Measurements from ENCODE around the gene BIRC2.

The BIRC2 gene

DNA sequence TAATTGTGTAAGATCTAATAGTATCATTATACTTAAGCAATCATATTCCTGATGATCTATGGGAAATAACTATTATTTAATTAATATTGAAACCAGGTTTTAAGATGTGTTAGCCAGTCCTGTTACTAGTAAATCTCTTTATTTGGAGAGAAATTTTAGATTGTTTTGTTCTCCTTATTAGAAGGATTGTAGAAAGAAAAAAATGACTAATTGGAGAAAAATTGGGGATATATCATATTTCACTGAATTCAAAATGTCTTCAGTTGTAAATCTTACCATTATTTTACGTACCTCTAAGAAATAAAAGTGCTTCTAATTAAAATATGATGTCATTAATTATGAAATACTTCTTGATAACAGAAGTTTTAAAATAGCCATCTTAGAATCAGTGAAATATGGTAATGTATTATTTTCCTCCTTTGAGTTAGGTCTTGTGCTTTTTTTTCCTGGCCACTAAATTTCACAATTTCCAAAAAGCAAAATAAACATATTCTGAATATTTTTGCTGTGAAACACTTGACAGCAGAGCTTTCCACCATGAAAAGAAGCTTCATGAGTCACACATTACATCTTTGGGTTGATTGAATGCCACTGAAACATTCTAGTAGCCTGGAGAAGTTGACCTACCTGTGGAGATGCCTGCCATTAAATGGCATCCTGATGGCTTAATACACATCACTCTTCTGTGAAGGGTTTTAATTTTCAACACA is 23.3 kb upstream of the BIRC2 start:
- H3K27me3 ChIP-seq (ENCODE audit: insufficient read depth, poor library complexity, severe bottlenecking): no peaks in the 10 kb centered on the region
- DNase-seq (ENCODE audit: low read depth in 1 of 2, low spot score in 1 of 2): no peak
- H3K4me3 ChIP-seq (replicated peaks; ENCODE audit: insufficient read depth, low read length): no peak overlapping the region
- no peak for TF ChIP-seq GABPA (IDR thresholded peaks at IDR 0.05; ENCODE audit: low read depth)
- TF ChIP-seq, protein P1, sequence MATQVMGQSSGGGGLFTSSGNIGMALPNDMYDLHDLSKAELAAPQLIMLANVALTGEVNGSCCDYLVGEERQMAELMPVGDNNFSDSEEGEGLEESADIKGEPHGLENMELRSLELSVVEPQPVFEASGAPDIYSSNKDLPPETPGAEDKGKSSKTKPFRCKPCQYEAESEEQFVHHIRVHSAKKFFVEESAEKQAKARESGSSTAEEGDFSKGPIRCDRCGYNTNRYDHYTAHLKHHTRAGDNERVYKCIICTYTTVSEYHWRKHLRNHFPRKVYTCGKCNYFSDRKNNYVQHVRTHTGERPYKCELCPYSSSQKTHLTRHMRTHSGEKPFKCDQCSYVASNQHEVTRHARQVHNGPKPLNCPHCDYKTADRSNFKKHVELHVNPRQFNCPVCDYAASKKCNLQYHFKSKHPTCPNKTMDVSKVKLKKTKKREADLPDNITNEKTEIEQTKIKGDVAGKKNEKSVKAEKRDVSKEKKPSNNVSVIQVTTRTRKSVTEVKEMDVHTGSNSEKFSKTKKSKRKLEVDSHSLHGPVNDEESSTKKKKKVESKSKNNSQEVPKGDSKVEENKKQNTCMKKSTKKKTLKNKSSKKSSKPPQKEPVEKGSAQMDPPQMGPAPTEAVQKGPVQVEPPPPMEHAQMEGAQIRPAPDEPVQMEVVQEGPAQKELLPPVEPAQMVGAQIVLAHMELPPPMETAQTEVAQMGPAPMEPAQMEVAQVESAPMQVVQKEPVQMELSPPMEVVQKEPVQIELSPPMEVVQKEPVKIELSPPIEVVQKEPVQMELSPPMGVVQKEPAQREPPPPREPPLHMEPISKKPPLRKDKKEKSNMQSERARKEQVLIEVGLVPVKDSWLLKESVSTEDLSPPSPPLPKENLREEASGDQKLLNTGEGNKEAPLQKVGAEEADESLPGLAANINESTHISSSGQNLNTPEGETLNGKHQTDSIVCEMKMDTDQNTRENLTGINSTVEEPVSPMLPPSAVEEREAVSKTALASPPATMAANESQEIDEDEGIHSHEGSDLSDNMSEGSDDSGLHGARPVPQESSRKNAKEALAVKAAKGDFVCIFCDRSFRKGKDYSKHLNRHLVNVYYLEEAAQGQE (IDR thresholded peaks at IDR 0.05; ENCODE audit: insufficient replicate concordance, low read depth): no peak
- H3K27ac ChIP-seq (replicated peaks): no peak overlapping the region

DNA sequence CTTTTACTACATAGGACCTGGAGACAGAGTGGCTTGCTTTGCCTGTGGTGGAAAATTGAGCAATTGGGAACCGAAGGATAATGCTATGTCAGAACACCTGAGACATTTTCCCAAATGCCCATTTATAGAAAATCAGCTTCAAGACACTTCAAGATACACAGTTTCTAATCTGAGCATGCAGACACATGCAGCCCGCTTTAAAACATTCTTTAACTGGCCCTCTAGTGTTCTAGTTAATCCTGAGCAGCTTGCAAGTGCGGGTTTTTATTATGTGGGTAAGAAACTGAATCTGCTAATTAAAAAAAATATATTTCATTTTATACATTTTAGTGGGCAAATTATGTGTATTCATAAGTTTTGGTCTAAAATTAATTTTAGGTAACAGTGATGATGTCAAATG is 21.9 kb upstream of the BIRC2 start:
- no peak overlapping the region for H3K27ac ChIP-seq (replicated peaks)
- TF ChIP-seq, protein P1 (IDR thresholded peaks at IDR 0.05; ENCODE audit: insufficient replicate concordance, low read depth): no peak
- no peak for TF ChIP-seq SPI1 (IDR thresholded peaks at IDR 0.05; ENCODE audit: borderline replicate concordance, low read depth)
- TF ChIP-seq CTCF (IDR thresholded peaks at IDR 0.05; ENCODE audit: insufficient read depth, low read length): no peak
- TF ChIP-seq POLR2AphosphoS5 (IDR thresholded peaks at IDR 0.05; ENCODE audit: low read depth): no peak
- no peak for TF ChIP-seq GABPA (IDR thresholded peaks at IDR 0.05; ENCODE audit: low read depth)
- H3K27me3 ChIP-seq (ENCODE audit: insufficient read depth, poor library complexity, severe bottlenecking): no peaks in the 10 kb centered on the region
- no peak overlapping the region for H3K4me3 ChIP-seq (replicated peaks; ENCODE audit: insufficient read depth, low read length)
- DNase-seq (ENCODE audit: low read depth in 1 of 2, low spot score in 1 of 2): no peak

- H3K27me3 ChIP-seq (ENCODE audit: insufficient read depth, poor library complexity, severe bottlenecking): no peaks in the 10 kb centered on the region
- TF ChIP-seq SPI1 (IDR thresholded peaks at IDR 0.05; ENCODE audit: borderline replicate concordance, low read depth) (no peak), POLR2AphosphoS5 (IDR thresholded peaks at IDR 0.05; ENCODE audit: low read depth) (no peak), GABPA (IDR thresholded peaks at IDR 0.05; ENCODE audit: low read depth) (no peak), CTCF (IDR thresholded peaks at IDR 0.05; ENCODE audit: insufficient read depth, low read length) (no peak)
- TF ChIP-seq, protein P1 (IDR thresholded peaks at IDR 0.05; ENCODE audit: insufficient replicate concordance, low read depth): no peak
- DNase-seq (ENCODE audit: low read depth in 1 of 2, low spot score in 1 of 2): no peak
- no peak overlapping the region for H3K27ac ChIP-seq (replicated peaks)
- no peak overlapping the region for H3K4me3 ChIP-seq (replicated peaks; ENCODE audit: insufficient read depth, low read length)
Measured at GRCh38 chr11:102328748-102329147, 18.3 kb upstream of the BIRC2 start.
